CD4-positive, alpha-beta T cell treated with Interleukin-10 for 1 hour (primary cell): ENCODE data around the gene ZBTB20.

ENCODE experiments used
- DNase-seq: peaks from one replicate; pipeline ENCODE4 v3.0.0-alpha.2; 2020

Gene ZBTB20

DNA sequence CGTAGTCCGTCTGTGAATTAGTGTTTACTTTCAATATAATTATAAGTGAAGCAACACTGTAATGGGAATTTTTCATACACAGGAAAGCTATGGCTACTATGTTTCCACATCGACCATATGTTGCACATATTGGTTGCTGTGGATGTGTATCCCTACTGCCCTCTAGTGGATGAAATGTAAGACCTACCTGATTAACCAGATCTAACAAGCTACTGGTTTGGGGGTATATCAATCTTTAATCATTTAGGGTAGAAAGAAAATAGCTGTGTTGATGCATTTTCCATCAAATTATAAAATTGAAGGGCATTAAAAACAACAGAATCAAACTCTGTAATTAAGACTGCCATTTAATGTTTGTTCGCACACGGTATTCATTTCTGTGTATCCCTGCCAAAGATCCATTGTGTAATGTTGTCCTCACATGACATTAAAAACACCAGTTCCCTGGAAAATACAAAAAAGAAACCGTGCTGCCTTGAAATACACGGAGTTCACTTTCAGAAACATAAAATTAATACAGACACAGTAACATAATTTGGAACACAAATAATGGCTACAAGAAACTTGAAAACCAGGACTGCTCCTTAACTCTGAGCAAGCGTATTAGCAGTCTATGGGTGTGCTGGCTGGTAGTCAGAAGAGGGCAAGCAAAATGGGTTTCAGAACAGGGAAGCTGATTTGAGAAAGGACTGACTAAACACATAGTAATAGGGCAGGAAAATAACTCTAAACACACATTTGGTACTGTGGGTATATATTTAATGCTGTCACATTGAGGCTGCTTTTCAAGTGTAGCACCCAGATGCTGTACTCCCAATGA is 728.2 kb downstream of the ZBTB20 start:
- peak; percentile 73 for DNase-seq

DNA sequence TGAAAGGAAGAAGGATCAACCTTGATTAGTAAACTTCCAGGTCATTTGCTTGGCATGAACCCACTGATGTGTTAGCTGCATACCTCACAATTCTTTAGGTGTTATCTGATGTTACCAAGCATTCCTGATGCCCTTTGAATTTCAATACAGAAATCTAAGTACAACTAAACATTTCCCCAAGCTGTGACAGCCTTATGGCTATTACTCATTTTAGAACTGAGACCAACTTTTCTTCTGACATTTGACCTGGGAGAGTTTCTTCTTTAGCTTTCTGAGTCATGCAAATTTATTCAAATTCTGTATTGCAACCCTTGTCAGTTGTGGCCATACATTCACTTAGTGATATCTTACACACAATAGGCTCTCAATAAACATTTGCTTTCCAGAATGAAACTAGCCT is 729.0 kb downstream of the ZBTB20 start:
- DNase-seq: no peak

DNA sequence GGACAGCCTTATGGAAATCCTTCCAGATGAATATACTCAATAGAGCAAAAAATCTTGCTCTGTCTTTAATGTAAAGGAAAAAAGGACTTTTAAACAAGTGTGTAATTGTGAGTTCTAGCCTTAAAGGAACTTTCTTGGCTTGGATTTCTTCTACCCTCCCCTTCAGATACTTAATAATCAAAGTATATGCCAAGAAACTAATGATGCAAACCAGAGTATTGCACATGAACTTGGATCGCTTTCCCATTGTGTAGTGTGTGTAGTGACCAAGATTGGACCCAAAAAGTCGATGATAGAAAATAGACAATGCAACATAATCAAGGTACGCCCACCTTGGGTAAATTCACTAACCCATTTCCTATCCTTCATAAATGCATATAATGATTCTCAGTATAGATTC is 729.4 kb downstream of the ZBTB20 start:
- DNase-seq: no peak

DNA sequence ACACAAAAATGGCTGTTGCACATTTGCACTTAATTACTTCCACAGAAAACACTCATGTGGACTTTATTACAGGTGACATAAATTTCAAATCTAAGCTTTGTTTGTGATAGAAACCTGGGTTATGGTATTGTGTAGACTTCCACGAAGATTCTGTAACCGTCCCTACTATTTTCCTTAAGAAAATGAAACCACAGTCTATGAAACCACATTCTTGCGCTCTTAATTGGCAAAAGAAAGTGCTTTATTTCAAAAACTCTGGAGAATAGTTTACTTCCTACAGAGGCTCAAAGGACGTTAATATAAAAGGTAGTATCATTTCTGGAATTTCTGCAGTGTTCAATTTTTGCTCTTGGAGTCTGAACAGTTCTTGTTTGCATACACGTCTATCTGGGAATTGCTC is 729.8 kb downstream of the ZBTB20 start:
- DNase-seq: no peak

DNA sequence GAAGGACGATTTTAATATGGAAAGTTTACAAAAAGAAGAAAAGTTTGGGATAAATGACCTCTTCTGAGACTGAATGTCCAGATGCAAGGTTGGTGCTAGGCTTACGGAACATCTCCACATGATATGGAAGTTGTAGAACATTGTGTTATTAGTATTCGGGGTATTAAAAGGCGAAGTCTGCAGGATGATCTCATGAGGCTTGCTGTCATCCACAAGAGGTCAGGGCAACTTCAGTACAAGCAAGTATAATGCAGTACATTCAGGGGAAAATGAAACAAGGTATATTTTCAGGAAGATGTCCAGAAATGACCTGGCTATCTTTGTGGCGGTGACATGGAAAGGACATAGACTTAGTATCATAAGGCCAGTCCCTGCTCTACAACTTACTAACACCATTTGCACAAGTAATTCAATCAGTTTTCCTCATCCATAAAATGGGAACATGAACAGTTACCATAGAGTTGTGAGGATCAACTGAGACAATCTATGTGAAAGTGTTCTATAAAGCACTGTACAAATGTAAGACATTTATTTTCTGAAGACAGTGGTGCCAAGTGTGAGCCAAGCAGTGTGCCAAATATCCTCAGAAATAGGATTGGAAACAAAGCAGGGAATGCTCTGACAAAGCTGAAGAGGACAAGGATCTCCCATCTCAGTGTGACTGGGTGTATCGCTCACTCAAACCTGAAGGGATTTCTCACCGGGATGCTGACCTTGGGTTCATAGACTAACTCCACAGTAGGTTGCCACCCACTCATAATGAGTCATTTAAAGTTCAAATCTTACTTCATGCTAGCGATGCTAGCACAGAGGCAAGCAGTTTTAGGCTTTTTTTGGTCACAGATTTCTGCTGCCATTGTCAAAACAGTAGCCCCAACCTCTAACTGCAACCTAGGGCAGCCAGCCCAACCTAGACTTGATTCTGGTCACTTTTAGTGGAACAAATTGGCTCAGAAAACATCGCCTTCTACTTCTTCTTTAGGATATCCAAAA is 735.0 kb downstream of the ZBTB20 start:
- DNase-seq: no peak

DNA sequence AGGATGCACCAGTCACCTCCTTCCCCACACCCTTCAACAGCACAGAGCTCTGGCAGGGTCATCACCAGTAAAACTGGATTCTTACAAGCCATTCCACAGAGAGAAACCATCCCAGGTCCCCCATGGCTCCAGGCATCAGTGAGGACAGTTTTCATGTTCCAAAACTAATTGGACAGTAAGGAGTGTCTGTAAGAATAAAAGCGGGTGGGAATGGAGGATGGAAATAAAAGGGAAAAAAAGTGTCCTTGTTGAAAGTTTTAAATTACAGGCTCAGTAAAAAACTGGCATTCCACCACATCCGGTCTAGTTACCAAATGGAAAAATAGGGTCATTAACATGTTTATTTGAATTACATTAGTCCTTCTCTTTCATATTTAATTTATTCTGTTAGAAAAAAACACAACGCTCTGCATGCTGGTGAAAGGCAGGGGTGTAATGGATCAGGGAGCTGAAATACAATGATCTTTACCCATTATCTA is 735.9 kb downstream of the ZBTB20 start:
- DNase-seq: no peak

DNA sequence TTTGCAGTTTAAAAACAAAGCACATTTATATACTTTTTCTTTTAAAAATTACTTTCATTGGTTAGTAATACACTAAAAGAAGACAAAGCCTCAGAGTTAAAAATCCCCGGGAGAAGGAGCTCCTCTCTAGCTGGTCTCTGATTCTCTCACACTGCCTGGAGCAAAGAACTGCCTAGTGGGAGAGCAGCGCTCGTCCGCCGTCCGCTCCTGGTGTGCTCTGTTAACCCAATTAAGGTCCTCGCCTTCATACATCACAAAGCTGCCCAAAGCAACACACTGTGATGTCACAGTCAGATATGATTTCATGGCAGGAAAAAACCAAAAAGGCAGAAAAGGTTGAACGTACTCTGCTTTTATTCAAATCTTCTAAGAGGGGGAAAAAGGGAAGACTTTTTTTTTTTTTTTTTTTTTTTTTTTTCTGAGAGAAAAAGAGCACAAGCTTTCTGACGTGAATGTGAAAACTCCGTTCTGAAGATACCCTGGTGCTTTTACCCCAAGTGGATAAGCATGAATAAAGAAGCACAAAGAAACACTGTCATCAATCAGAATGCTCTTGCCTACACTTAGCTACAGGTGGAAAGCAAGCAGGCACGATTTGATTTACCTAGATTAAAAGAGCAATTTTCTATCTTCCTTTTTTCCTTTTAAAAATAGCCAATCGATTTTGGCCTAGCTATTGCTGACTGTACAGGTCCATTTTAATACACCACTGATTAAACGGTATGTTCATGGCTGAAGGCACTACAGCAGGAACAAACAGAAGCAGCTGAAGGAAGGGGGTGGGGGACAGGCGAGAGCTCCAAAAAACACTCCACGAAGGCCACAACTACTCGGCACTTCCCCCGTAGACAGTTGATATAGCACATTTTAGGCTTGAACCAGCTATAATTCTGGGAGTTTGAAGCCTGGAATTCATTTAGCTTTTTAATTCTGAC is 738.1 kb downstream of the ZBTB20 start:
- no peak for DNase-seq

DNA sequence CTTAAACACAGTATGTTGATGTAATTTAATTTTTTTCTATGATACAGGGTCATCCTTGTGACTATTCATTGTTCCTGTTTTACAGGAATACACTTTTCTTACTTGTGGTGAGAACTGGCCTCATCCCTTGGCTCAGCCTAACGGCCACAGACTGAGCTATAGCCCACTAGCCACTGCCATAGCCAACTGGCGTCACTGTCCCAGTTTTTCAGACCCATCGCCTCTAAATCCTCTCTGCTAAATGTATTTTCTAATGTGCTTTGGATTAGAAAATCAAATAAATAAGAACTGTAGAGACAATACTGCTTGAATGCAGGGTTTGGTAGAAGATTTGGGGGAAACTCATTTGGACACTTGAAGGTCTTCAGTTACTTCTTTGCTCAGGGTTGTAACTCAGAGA is 740.2 kb downstream of the ZBTB20 start:
- DNase-seq: no peak

DNA sequence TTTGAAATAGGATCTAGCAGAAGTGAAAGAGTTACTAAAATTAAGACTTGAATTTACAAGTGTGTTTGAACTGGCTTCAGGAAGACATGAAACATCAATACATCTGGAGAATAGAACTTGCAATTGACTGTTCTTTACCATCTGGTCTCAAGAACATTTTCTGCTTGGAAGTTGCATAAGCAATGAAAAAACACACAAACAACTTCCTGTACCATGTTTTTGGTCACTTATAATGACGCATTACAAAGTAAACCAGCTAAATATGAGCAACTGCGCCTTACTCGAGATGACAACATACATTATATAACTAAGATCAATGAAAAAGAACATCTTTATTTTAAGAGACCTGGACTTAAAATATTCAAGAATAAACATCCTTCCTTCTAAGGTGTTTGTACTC is 740.8 kb downstream of the ZBTB20 start:
- no peak for DNase-seq

DNA sequence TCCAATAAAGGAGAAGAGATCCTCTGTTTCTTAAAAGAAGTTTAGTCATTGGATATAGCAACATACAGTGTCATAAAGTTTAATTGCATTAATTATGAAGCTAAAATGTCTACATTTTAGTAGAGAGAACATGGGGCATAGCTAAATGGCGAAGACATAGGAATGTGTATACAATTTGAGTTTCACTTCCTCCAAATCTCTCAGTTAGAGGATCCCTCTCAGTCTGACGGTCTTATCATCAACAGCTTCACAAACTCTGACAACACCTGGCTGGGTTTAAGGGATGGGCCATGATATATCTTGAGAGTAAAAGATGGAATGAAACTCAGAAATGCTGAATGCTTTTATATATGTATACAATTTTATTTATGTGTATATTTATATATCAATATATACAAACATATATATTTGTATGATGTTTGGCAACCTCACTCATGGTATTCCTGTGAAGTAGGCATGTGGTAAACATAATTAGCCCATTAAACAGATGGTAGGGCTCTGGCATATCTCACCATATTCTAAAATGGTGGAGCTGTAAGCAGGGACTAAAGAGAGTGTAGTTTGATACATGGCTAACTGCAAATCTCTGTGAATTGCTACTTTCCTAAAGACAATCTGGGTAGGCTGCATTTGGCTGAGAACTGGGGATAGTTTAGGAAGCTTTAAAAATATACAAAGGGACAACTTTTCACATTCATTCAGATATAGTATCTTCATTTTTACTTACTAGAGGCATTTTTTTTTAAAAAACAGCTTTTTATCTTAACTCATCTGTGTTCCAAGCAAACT is 741.7 kb downstream of the ZBTB20 start:
- DNase-seq: no peak

DNA sequence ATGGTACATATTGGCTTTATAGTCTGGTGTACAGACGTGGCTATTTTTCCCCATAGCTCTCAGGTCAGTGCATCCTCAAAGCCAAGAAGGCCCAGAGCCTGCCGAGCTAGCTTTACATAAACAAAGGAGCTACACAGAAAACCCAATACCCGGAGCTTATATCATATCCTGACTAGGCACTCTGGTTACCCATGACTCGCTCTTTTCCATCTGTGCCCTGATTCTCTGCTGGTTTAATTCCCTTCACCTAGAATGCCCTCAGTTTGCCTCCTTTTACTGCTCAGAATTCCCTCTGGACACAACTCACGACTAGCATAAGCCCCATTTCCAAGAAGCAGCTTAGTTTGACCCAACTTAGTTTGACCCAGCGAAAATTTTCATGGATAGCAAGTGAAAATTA is 742.5 kb downstream of the ZBTB20 start:
- DNase-seq: no peak

DNA sequence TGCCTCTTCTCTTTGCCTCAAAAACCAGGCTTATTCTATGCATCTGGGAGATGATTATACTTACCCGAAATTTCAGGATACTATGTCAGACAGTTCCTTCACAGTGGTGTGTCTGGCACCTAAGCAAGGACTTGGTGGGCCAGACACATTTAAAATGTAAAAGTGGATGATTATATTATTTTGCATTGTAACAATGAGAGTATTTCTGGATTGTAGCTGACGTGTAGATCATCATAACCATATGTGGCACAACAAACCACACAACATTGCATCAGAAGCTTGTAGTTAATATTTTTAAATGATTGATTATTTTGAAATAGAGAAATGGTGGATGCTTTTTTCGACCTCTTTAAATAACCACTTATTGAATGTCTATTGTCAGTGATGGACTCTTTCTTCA is 744.2 kb downstream of the ZBTB20 start:
- DNase-seq: no peak

DNA sequence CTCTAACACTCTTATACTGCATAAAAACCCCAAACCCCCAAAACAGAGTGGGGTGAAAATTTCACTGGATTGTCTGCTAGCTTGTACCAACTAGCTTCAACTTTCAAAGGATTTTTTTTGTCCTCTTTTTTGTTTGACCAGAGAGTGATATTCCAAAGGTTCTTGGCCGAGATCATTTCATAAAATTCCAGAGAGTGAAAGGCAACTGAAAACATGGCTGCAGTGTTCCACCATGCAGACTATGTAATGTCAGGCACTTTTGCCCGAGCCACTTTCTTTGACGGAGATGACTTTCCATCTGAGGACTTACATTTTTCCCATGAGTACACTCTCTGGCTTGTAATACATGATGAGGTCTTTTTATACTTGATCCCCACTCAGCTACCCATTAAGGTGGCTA is 745.7 kb downstream of the ZBTB20 start:
- no peak for DNase-seq

DNA sequence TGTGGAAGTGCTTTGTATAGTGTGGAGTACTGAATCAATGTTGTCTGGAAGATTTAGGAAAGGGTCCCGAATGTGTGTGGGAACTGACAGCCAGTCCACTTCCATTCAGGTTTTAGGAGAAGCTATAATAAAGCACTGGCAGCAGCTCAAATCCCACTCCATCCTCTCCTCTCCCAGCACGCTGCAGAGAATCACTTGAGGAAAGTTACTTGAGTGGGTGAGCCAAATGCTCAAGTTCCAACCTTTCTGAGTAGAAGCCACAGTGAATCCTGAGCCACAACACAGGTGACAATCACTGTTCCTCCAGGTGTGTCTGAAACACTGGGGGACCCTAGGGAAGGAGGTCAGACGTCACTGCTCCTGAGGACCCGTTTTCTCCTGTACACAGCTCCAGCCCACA is 746.7 kb downstream of the ZBTB20 start:
- DNase-seq: no peak

DNA sequence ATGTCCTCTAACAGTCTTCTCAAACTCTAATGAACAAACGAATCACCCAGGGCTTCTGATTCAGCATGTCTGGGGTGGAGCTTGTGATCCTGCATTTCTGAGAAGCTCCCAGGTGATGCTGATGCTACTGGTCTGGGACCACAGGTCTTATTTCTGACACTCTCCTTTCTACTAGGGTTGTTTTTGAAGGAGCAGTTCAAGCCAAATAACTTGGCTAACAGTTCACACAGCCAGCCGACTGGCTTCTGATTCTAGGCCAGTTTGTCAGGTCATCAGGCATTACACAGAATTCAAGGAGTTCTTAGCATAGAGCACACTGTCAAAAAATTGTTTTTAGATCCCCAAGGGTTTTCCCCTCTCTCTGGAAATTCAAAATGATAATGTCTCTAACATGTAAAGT is 752.5 kb downstream of the ZBTB20 start:
- no peak for DNase-seq

DNA sequence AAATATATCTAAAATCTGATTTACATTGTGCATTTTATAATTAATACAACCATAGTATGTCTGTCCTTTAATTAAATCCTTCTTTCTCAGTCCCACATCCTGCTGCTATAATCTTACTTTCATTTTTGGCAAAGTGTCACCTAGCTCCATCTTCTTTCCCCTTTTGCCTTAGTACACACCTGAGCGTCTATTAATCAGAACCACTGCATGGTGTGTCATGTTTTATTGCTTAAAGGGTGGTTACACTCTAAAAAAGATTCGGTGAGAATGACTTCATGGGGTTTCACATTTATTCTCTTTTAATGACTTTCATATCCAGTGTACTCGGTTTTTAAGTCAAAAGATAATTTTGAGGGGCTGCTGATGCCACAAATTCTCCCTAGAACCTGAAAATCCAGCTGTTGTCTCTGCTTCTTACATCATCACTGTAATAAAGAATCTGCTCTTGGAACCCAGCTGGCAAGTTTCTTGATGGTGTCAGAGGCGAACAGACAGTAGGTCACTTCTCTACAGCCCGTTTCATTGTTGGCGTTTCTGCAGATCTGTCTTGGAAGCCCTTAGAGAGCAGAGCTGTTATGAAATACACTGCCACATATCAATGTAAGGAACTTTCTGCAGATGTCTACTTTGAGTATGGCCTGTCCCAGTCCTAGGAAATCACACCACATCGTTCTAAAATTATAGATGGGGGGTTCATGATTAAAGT is 753.6 kb downstream of the ZBTB20 start:
- no peak for DNase-seq

DNA sequence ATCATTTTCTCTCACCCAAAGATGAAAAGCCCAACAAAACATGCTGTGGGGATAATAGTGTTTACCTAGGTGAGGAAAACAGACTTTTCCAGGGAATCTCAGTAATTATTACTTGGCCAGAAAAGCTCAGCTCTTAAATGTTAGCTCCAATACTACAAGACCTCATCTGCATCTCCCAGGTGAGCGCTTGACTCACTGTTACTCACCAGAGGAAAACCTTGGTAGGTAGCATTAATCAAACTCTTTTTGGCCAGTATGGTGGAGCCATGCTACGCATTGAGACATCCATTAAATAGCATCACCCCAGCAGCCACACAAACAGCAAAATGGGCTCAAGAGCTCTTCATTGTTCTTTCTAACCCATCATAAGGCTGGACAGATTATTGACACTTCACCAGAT is 754.3 kb downstream of the ZBTB20 start:
- DNase-seq: no peak

DNA sequence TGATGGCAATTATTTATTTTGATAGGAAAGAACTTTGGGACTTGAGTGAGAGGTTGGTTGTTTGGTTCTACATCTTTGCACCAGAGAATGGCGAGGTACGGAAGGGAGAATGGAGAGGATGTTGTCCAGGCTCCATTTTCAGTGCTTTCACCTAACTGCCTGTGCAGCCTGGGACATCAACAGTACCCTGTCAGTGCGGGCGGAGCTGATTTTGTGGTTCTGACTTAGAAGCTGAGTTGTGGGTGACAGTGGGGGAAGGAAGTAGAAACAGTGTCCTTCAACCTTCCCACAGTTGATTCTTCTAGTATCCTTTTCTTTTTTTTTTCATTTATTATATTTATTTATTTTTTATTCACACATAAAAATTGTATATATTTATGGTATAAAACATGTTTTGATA is 757.9 kb downstream of the ZBTB20 start:
- peak; percentile 41 for DNase-seq

DNA sequence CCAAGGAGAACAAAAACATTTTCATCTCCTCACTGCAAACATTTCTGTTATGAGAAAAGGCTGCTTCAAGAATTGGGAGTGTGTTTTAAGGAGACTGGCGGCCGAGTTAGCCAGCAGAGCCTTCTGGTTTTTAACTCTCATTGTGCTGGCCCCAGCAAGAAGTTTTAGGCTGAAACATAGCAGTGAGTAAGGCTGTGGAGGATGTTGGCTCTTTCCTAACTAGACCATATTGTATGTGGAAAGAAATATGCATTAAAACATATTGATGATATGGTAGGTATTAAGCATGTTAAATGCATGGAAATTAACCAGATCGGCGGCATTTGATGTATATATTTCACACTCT is 762.6 kb downstream of the ZBTB20 start:
- no peak for DNase-seq

DNA sequence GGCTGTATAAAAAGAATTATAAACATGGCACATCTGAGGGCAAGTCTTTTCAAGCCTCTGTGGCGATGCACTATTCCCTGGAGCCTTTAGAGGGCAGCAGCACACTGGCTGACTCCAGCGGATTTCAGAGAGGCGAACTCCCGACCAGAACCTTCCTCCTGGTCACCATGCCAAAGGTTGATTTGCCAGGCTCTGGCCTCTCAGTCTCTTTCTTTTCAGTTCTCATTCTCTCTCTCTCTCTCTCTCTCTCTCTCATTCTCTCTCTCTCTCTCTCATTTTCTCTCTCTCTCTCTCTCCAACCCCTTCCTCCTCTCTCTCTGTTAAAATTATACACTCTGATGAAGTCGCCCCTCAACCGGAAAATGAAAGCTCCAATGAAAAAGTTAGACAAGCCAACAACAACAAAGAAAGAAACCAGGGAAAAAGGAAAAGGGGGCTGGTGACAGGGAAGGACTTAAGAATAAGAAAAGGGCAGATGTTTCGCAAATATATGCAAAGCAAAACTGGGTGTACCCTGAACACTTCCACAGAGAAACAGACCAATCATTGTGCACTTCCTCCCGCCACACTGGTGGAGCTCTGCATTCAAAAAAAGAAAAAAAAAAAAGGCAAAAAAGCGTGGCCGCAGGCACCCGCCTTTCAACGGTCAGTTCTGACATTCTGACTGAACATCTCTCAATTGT is 763.1 kb downstream of the ZBTB20 start:
- peak; percentile 76 for DNase-seq

DNA sequence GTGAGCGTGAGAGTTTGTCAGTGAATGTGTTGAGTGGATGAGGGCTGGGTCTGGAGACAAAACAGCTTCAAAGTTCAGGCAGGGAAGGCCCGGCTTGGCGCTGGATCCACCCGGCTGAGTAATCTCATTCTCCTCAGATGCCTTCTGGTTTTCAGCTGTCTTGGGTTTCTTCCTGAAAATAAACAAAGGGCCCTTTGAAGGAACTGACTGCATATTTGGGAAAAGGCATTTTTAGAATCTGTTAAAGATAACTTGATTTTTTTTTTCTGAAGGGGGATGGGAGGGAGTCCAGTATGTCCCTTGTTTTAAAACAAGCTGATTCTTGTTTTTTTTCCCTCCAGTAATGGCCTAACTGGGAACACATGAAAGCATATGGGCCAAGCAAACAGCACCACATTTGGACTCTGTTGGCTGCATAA is 766.8 kb downstream of the ZBTB20 start:
- DNase-seq: no peak
